ENCODE measurements around the gene R3HDM1.

- TF ChIP-seq, protein P1, sequence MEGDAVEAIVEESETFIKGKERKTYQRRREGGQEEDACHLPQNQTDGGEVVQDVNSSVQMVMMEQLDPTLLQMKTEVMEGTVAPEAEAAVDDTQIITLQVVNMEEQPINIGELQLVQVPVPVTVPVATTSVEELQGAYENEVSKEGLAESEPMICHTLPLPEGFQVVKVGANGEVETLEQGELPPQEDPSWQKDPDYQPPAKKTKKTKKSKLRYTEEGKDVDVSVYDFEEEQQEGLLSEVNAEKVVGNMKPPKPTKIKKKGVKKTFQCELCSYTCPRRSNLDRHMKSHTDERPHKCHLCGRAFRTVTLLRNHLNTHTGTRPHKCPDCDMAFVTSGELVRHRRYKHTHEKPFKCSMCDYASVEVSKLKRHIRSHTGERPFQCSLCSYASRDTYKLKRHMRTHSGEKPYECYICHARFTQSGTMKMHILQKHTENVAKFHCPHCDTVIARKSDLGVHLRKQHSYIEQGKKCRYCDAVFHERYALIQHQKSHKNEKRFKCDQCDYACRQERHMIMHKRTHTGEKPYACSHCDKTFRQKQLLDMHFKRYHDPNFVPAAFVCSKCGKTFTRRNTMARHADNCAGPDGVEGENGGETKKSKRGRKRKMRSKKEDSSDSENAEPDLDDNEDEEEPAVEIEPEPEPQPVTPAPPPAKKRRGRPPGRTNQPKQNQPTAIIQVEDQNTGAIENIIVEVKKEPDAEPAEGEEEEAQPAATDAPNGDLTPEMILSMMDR (IDR thresholded peaks at IDR 0.05; ENCODE audit: insufficient read depth, low read length, poor library complexity, severe bottlenecking), result peak; percentile 25
- TF ChIP-seq EZH2phosphoT487 (conservative IDR thresholded peaks at IDR 0.05; ENCODE audit: low read length), result no peak
These were observed 213.6 kb downstream of the R3HDM1 start for GRCh38 chr2:135744760-135745314.
